ENCODE results near the gene PSMD11. TPM values are rescaled to one million over a fixed set of nuclear protein-coding genes. Genes with fewer than 3 reads are reported as not detected.

Gene PSMD11
- total and polyA plus RNA-seq, 12 donors: 25.0 to 128 (median 57.1) TPM

- no peaks in the 10 kb centered on the region for H3K36me3 ChIP-seq (replicated peaks in 1 of 2)
- no peak for TF ChIP-seq CTCF (IDR thresholded peaks at IDR 0.05)
- no peak for TF ChIP-seq POLR2A (IDR thresholded peaks at IDR 0.05)
- DNase-seq: no peak
- H3K9me3 ChIP-seq (replicated peaks in 1 of 3): no peaks in the 10 kb centered on the region
- intact Hi-C loops (cut with DNase I): no loop called here
- peaks cover 6 to 22% of the 10 kb centered on the region in 2 donors for H3K4me1 ChIP-seq (replicated peaks in 1 of 2)
- WGBS, 4 donors: 89 to 92% (median 91%) methylated on average over 14 to 34 of the region's 34 CpGs
- H3K27me3 ChIP-seq: no peaks in the 10 kb centered on the region
- H3K27ac ChIP-seq: no peak overlapping the region
- no peak overlapping the region for H3K4me3 ChIP-seq
These were observed 50.5 kb downstream of the PSMD11 start for GRCh38 chr17:32494621-32495358.

- Histone ChIP-seq H3K27me3 (no peaks in the 10 kb centered on the region), H3K9me3 (replicated peaks in 1 of 3) (no peaks in the 10 kb centered on the region), H3K27ac (peak overlapping the region in 1 of 5 donors; percentile 29), H3K4me1 (replicated peaks in 1 of 2) (peaks cover 6 to 22% of the 10 kb centered on the region in 2 donors), H3K4me3 (no peak overlapping the region), H3K36me3 (replicated peaks in 1 of 2) (no peaks in the 10 kb centered on the region)
- no peak for TF ChIP-seq CTCF (IDR thresholded peaks at IDR 0.05)
- no peak for TF ChIP-seq POLR2A (IDR thresholded peaks at IDR 0.05)
- WGBS, 4 donors: 58 to 73% (median 65%) methylated on average over 27 to 45 of the region's 45 CpGs
- peak in 5 of 7 donors; percentile 58 to 69 (median 60) for DNase-seq
- intact Hi-C loops (cut with DNase I): no loop called here
These were observed 51.3 kb downstream of the PSMD11 start for GRCh38 chr17:32495359-32496231.

- H3K27ac ChIP-seq: peak overlapping the region in 1 of 5 donors; percentile 29
- 80 to 87% (median 85%) methylated on average over 14 to 16 of the region's 16 CpGs for WGBS, 4 donors
- no peaks in the 10 kb centered on the region for H3K36me3 ChIP-seq (replicated peaks in 1 of 2)
- no peak overlapping the region for H3K4me3 ChIP-seq
- intact Hi-C loops (cut with DNase I): no loop called here
- no peaks in the 10 kb centered on the region for H3K27me3 ChIP-seq
- H3K9me3 ChIP-seq (replicated peaks in 1 of 3): no peaks in the 10 kb centered on the region
- H3K4me1 ChIP-seq (replicated peaks in 1 of 2): peaks cover 6 to 20% of the 10 kb centered on the region in 2 donors
- DNase-seq: no peak
- TF ChIP-seq CTCF (IDR thresholded peaks at IDR 0.05): no peak
- no peak for TF ChIP-seq POLR2A (IDR thresholded peaks at IDR 0.05)
These were observed 52.2 kb downstream of the PSMD11 start for GRCh38 chr17:32496395-32497073.

Measured in adrenal gland (tissue), 12 donors.